Progenitor cell of endocrine pancreas (in vitro differentiated cells): ENCODE results near the gene PLXNB2. TPM values are rescaled to one million over a fixed set of nuclear protein-coding genes. Genes with fewer than 3 reads are reported as not detected.
"Not testable (repeated sequence)": the region's sequence is repeated elsewhere in the genome, so short reads cannot be mapped to it uniquely, and the experiment has no call there.

ENCODE experiments used
- DNase-seq: peaks from one replicate; pipeline ENCODE4 v3.0.0; 2021; ENCODE audit warnings: low spot score; ENCODE audit not compliant: unreplicated experiment
- H3K27ac Mint-ChIP-seq: 2 replicates; pipeline ENCODE4 v1.8.0; 2021; ENCODE audit warnings: mild to moderate bottlenecking, moderate library complexity, mixed read lengths
- H3K27me3 Mint-ChIP-seq: 2 replicates; pipeline ENCODE4 v1.8.0; 2021; ENCODE audit warnings: mixed read lengths
- H3K36me3 Mint-ChIP-seq: 2 replicates; pipeline ENCODE4 v1.8.0; 2022; ENCODE audit warnings: mixed read lengths; ENCODE audit not compliant: insufficient read depth
- H3K4me1 Mint-ChIP-seq: 2 replicates; pipeline ENCODE4 v1.8.0; 2021; ENCODE audit warnings: low read depth, mixed read lengths
- H3K4me3 Mint-ChIP-seq: 2 replicates; pipeline ENCODE4 v1.8.0; 2021; ENCODE audit warnings: low read depth, mild to moderate bottlenecking, moderate library complexity, mixed read lengths
- H3K9me3 Mint-ChIP-seq: 2 replicates; pipeline ENCODE4 v1.8.0; 2021; ENCODE audit warnings: low read depth, mixed read lengths
- CTCF ChIP-seq: fragments of 200-600 bp; sonication (generic); IDR thresholded peaks from one replicate; pipeline ENCODE4 v1.5.0; 2021; ENCODE audit warnings: antibody characterized with exemption, mild to moderate bottlenecking; ENCODE audit not compliant: unreplicated experiment
- total RNA-seq: library from RNA; stranded (reverse); gene quantifications from 2 replicates; pipeline ENCODE4 v1.2.1, GENCODE V29; 2021

Gene PLXNB2
- total RNA-seq, 1 donor from 2014 or later, result 182 TPM

- H3K27me3 Mint-ChIP-seq, result no peaks in the 10 kb centered on the region
- no peaks in the 10 kb centered on the region for H3K36me3 Mint-ChIP-seq
- TF ChIP-seq CTCF, result no peak
- no peak overlapping the region for H3K4me3 Mint-ChIP-seq
- DNase-seq, result no peak
- no peak overlapping the region for H3K27ac Mint-ChIP-seq
- no peaks in the 10 kb centered on the region for H3K9me3 Mint-ChIP-seq
- H3K4me1 Mint-ChIP-seq, result peaks cover 7% of the 10 kb centered on the region
Measured at GRCh38 chr22:50323900-50324299, 16.5 kb upstream of the PLXNB2 start.

DNA sequence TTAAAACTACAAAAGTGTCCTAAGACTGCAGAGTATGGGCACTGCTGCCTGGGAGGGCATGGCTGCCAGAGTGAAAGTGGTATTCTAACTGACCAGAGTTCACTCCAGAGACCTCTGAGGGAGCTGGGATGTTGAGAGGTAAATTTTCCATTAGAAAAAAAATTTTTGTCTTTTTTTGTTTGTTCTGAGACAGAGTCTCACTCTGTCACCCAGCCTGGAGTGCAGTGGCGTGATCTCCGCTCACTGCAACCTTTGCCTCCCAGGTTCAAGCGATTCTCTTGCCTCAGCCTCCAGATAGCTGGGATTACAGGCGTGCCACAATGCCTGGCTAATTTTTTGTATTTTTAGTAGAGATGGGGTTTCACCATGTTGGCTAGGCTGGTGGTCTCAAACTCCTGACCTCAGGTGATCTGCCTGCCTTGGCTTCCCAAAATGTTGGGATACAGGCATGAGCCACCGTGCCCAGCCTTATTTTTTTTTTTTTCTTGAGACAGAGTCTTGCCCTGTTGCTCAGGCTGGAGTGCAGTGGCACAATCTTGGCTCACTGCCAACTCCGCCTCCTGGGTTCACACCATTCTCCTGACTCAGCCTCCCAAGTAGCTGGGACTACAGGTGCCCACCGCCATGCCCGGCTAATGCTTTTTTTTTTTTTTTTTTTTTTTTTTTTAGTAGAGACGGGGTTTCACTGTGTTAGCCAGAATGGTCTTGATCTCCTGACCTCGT lies 15.1 kb upstream of the PLXNB2 start:
- not testable (repeated sequence) for DNase-seq, H3K4me3 Mint-ChIP-seq, H3K27me3 Mint-ChIP-seq, H3K4me1 Mint-ChIP-seq, H3K27ac Mint-ChIP-seq, H3K36me3 Mint-ChIP-seq, H3K9me3 Mint-ChIP-seq

DNA sequence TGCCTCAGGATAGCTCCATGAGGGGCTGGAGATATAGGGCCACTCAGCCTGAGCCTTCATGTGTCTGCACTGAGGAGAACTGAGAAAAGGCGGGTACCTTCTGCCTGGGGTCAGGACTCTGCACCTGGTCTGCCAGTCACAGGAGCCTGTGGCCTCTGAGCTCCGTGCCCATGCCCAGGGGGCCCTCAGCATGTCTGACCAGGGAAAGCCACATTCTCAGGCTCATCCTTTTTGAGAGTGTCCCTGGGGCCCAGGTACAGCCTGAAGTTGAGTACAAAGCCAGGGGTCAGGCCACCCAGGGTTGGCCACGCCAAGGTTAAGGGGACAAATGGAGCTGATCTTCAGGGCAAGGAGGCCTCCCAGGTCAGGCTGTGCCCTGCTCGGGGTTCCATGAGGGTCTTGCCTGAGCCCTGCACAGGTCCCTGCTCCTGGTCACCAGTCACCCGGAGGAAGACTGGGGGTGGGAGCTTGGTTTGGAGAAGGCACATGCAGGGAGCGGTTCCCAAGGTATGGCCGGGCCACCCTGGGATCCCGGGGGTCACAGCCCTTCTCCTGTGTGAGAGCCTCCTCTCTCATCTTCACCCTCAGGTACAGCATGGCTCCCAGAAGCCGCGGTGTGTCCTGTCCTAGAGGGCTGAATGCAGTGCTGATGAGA lies 13.4 kb upstream of the PLXNB2 start:
- no peak overlapping the region for H3K27ac Mint-ChIP-seq
- H3K4me1 Mint-ChIP-seq, result peaks cover 1% of the 10 kb centered on the region
- no peak for TF ChIP-seq CTCF
- no peaks in the 10 kb centered on the region for H3K27me3 Mint-ChIP-seq
- DNase-seq, result no peak
- no peaks in the 10 kb centered on the region for H3K36me3 Mint-ChIP-seq
- no peak overlapping the region for H3K4me3 Mint-ChIP-seq
- H3K9me3 Mint-ChIP-seq, result no peaks in the 10 kb centered on the region

DNA sequence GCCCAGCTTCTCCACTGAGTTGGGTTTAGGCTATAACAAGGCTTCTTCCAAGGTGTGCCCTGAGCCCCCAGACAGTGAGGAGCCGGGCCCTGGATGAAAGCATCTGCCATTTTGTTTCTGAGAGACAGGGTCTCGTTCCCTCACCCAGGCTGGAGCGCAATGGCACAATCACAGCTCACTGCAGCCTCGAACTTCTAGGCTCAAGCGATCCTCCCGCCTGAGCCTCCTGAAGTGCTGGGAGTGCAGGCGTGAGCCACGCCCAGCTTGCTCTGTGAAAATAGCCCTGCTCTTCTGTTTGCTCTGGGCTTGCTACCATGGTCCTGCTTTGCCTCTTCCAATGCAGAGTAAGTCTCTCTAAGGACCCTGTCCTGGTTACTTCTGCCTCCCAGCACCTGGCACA lies 12.7 kb upstream of the PLXNB2 start:
- Mint-ChIP-seq H3K36me3 (peaks cover 2% of the 10 kb centered on the region), H3K9me3 (no peaks in the 10 kb centered on the region), H3K4me3 (no peak overlapping the region), H3K27me3 (peaks cover 3% of the 10 kb centered on the region), H3K4me1 (no peaks in the 10 kb centered on the region), H3K27ac (no peak overlapping the region)
- TF ChIP-seq CTCF, result no peak
- DNase-seq, result no peak

DNA sequence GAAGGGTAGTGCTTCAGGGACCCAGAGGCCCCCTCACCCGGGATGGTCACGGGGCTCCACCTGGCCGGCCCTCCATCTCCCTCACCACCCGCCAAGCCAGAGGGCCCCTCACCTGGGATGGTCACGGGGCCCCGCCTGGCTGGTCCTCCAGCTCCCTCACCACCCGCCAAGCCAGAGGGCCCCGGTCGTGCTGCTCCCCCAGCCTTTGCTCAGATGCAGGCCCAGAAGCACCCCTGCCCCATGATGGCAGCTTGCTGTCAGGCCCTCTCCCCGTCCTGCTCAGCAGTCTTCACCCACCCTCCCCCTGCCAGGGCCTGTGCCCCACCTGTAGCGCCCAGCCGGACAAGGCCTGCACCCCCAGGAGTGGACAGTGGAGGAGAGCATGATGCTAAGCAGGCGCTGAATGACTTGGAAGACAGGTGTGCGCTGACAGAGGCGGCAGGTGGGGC lies 12.1 kb upstream of the PLXNB2 start:
- DNase-seq, result no peak
- H3K4me3 Mint-ChIP-seq, result no peak overlapping the region
- H3K4me1 Mint-ChIP-seq, result no peaks in the 10 kb centered on the region
- no peak overlapping the region for H3K27ac Mint-ChIP-seq
- H3K36me3 Mint-ChIP-seq, result peaks cover 2% of the 10 kb centered on the region
- H3K9me3 Mint-ChIP-seq, result no peaks in the 10 kb centered on the region
- no peak for TF ChIP-seq CTCF
- peaks cover 3% of the 10 kb centered on the region for H3K27me3 Mint-ChIP-seq
